Measurements from ENCODE around the gene PSMA1. TPM values are rescaled to one million over a fixed set of nuclear protein-coding genes. Genes with fewer than 3 reads are reported as not detected.

Gene PSMA1
- total and polyA plus RNA-seq, 2 of the 13 experiments (the other 11 are each of a cell fraction or from before 2014, with no cell fraction given): 188 to 229 TPM

DNA sequence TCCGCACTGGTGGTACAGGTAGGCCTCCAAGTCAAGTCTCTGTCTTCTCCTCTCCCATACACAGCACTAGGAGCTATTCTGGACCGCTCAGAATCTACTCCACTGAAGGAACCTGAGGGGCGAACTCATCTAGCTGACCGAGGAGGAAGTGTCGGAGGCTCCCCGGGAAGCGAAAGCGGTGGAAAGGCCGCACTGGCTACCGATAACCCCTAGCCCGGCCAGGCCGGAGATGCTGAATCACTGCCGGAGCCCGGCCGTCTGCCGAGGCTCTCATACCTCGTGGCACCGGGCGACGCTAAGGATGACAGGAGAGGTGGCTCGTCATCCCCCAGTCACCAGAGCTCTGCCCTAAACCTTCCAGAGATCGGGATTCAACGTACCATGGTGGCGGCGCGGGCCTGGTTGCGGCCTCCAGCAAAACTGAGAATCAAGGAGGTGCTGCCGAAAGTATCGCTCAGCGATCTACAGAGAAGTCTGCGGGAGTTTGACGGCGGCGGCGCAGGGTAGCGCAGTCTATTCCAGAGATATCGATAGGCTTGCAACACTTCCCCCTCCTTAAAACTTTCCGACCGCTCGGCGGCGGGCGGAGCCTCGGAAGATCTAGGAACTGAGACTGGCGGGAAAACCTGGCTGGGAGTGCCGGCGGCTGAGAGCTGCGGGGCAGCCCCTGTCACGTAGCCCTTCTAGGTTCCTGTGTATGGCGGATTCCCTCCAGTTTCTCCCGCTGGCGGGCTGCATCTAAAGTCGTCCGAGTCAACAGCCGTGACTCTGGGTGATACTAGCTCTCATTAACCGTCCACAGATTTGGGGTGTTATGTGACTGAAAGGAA lies at the start of gene PSMA1 (continued):
- TF ChIP-seq, protein P1, sequence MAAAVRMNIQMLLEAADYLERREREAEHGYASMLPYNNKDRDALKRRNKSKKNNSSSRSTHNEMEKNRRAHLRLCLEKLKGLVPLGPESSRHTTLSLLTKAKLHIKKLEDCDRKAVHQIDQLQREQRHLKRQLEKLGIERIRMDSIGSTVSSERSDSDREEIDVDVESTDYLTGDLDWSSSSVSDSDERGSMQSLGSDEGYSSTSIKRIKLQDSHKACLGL (CRISPR knock-in tag; IDR thresholded peaks at IDR 0.05): peak; percentile 94
- TF ChIP-seq ARNT2 (CRISPR knock-in tag; IDR thresholded peaks at IDR 0.05; ENCODE audit: low read depth) (peak; percentile 92), RORA (CRISPR knock-in tag; IDR thresholded peaks at IDR 0.05) (no peak), ZNF589 (CRISPR knock-in tag; conservative IDR thresholded peaks at IDR 0.05) (0 out of 2 replicates have a peak, but pooled peaks have one; percentile 16), SPEN (CRISPR knock-in tag; IDR thresholded peaks at IDR 0.05; ENCODE audit: low read depth) (peak; percentile 95), HDAC1 (CRISPR knock-in tag; IDR thresholded peaks at IDR 0.05) (peak; percentile 79), HOXA7 (CRISPR knock-in tag; IDR thresholded peaks at IDR 0.05) (no peak), PCBP2 (optimal IDR thresholded peaks at IDR 0.05; ENCODE audit: low read depth, low read length, poor library complexity, severe bottlenecking) (no peak), MAFF (IDR thresholded peaks at IDR 0.05; ENCODE audit: low read depth, low read length) (peak; percentile 48), ZNF3 (CRISPR knock-in tag; IDR thresholded peaks at IDR 0.05) (no peak), ZNF773 (CRISPR knock-in tag; IDR thresholded peaks at IDR 0.05; ENCODE audit: borderline replicate concordance) (peak; percentile 61; the same call in 1 of the 2 replicates), SOX5 (CRISPR knock-in tag; IDR thresholded peaks at IDR 0.05; ENCODE audit: borderline replicate concordance) (peak; percentile 54; the same call in 1 of the 2 replicates)
- TF ChIP-seq, protein P2, sequence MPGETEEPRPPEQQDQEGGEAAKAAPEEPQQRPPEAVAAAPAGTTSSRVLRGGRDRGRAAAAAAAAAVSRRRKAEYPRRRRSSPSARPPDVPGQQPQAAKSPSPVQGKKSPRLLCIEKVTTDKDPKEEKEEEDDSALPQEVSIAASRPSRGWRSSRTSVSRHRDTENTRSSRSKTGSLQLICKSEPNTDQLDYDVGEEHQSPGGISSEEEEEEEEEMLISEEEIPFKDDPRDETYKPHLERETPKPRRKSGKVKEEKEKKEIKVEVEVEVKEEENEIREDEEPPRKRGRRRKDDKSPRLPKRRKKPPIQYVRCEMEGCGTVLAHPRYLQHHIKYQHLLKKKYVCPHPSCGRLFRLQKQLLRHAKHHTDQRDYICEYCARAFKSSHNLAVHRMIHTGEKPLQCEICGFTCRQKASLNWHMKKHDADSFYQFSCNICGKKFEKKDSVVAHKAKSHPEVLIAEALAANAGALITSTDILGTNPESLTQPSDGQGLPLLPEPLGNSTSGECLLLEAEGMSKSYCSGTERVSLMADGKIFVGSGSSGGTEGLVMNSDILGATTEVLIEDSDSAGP (CRISPR knock-in tag; IDR thresholded peaks at IDR 0.05; ENCODE audit: borderline replicate concordance): peak; percentile 89
- TF ChIP-seq, protein P3, sequence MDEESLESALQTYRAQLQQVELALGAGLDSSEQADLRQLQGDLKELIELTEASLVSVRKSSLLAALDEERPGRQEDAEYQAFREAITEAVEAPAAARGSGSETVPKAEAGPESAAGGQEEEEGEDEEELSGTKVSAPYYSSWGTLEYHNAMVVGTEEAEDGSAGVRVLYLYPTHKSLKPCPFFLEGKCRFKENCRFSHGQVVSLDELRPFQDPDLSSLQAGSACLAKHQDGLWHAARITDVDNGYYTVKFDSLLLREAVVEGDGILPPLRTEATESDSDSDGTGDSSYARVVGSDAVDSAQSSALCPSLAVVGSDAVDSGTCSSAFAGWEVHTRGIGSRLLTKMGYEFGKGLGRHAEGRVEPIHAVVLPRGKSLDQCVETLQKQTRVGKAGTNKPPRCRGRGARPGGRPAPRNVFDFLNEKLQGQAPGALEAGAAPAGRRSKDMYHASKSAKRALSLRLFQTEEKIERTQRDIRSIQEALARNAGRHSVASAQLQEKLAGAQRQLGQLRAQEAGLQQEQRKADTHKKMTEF (CRISPR knock-in tag; IDR thresholded peaks at IDR 0.05): peak; percentile 91
- TF ChIP-seq, protein P4, sequence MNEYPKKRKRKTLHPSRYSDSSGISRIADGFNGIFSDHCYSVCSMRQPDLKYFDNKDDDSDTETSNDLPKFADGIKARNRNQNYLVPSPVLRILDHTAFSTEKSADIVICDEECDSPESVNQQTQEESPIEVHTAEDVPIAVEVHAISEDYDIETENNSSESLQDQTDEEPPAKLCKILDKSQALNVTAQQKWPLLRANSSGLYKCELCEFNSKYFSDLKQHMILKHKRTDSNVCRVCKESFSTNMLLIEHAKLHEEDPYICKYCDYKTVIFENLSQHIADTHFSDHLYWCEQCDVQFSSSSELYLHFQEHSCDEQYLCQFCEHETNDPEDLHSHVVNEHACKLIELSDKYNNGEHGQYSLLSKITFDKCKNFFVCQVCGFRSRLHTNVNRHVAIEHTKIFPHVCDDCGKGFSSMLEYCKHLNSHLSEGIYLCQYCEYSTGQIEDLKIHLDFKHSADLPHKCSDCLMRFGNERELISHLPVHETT (CRISPR knock-in tag; conservative IDR thresholded peaks at IDR 0.05): peak; percentile 86
- TF ChIP-seq, protein P5, sequence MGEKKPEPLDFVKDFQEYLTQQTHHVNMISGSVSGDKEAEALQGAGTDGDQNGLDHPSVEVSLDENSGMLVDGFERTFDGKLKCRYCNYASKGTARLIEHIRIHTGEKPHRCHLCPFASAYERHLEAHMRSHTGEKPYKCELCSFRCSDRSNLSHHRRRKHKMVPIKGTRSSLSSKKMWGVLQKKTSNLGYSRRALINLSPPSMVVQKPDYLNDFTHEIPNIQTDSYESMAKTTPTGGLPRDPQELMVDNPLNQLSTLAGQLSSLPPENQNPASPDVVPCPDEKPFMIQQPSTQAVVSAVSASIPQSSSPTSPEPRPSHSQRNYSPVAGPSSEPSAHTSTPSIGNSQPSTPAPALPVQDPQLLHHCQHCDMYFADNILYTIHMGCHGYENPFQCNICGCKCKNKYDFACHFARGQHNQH (CRISPR knock-in tag; IDR thresholded peaks at IDR 0.05): peak; percentile 96; the same call in 1 of the 2 replicates
- TF ChIP-seq, protein P6, sequence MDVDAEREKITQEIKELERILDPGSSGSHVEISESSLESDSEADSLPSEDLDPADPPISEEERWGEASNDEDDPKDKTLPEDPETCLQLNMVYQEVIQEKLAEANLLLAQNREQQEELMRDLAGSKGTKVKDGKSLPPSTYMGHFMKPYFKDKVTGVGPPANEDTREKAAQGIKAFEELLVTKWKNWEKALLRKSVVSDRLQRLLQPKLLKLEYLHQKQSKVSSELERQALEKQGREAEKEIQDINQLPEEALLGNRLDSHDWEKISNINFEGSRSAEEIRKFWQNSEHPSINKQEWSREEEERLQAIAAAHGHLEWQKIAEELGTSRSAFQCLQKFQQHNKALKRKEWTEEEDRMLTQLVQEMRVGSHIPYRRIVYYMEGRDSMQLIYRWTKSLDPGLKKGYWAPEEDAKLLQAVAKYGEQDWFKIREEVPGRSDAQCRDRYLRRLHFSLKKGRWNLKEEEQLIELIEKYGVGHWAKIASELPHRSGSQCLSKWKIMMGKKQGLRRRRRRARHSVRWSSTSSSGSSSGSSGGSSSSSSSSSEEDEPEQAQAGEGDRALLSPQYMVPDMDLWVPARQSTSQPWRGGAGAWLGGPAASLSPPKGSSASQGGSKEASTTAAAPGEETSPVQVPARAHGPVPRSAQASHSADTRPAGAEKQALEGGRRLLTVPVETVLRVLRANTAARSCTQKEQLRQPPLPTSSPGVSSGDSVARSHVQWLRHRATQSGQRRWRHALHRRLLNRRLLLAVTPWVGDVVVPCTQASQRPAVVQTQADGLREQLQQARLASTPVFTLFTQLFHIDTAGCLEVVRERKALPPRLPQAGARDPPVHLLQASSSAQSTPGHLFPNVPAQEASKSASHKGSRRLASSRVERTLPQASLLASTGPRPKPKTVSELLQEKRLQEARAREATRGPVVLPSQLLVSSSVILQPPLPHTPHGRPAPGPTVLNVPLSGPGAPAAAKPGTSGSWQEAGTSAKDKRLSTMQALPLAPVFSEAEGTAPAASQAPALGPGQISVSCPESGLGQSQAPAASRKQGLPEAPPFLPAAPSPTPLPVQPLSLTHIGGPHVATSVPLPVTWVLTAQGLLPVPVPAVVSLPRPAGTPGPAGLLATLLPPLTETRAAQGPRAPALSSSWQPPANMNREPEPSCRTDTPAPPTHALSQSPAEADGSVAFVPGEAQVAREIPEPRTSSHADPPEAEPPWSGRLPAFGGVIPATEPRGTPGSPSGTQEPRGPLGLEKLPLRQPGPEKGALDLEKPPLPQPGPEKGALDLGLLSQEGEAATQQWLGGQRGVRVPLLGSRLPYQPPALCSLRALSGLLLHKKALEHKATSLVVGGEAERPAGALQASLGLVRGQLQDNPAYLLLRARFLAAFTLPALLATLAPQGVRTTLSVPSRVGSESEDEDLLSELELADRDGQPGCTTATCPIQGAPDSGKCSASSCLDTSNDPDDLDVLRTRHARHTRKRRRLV (CRISPR knock-in tag; IDR thresholded peaks at IDR 0.05): peak; percentile 92
